PFSK-1 (cell line): ENCODE data around the gene ISCA2.

ENCODE experiments used
- FOXP2 ChIP-seq: optimal IDR thresholded peaks from 2 replicates; pipeline ENCODE3; 2011; ENCODE audit warnings: borderline replicate concordance, control low read depth, inconsistent platforms; ENCODE audit not compliant: insufficient read depth; ENCODE audit errors: extremely low read length, extremely low read depth
- POLR2AphosphoS5 ChIP-seq: IDR thresholded peaks from 2 replicates; pipeline ENCODE4 v1.6.1; 2012; ENCODE audit warnings: low read depth, mild to moderate bottlenecking, control low read depth, low read length, moderate library complexity
- REST ChIP-seq, 2 experiments: IDR thresholded peaks; 2 replicates each; pipeline versions ENCODE4 v1.6.1 to v1.8.0; 2011 to 2012; ENCODE audit warnings: low read depth in 2 of 2, low read length in 2 of 2, control low read depth in 1 of 2, inconsistent platforms in 1 of 2, mild to moderate bottlenecking in 1 of 2, moderate library complexity in 1 of 2; ENCODE audit not compliant: insufficient read depth in 1 of 2
- SIN3A ChIP-seq: IDR thresholded peaks from 2 replicates; pipeline ENCODE4 v1.6.1; 2012; ENCODE audit warnings: mild to moderate bottlenecking, low read length, moderate library complexity, borderline replicate concordance; ENCODE audit not compliant: insufficient read depth
- TAF1 ChIP-seq: IDR thresholded peaks from 2 replicates; pipeline ENCODE4 v1.6.1; 2012; ENCODE audit warnings: low read length, control low read depth, borderline replicate concordance; ENCODE audit not compliant: insufficient read depth

GRCh38 chr14:74504874-74505720, 11.5 kb downstream of the ISCA2 start:
- TF ChIP-seq REST (IDR thresholded peaks at IDR 0.05; ENCODE audit: insufficient read depth in 1 of 2, low read depth in 2 of 2, low read length in 2 of 2) (no peak), SIN3A (no peak), FOXP2 (no peak), TAF1 (no peak), POLR2AphosphoS5 (no peak)
